ENCODE data around the gene LARGE1. TPM values are rescaled to one million over a fixed set of nuclear protein-coding genes. Genes with fewer than 3 reads are reported as not detected.

LARGE1 gene
- total RNA-seq, 1 experiment from 2014 or later, result 2.5 TPM

GRCh38 chr22:33875316-33875715 is 45.0 kb downstream of the LARGE1 start:
- Histone ChIP-seq H3K4me3 (ENCODE audit: low read depth in 2 of 2, low read length in 2 of 2) (no peak overlapping the region), H3K36me3 (ENCODE audit: control insufficient read depth, insufficient read depth, low read length) (no peaks in the 10 kb centered on the region), H3K9me3 (ENCODE audit: control insufficient read depth, insufficient read depth, low read depth, low read length) (no peaks in the 10 kb centered on the region), H3K27ac (ENCODE audit: low read length) (no peak overlapping the region), H3K4me1 (ENCODE audit: control insufficient read depth, insufficient read depth, low read length) (no peaks in the 10 kb centered on the region), H3K27me3 (ENCODE audit: control insufficient read depth, insufficient read depth, low read length) (no peaks in the 10 kb centered on the region)
- TF ChIP-seq, protein P1, sequence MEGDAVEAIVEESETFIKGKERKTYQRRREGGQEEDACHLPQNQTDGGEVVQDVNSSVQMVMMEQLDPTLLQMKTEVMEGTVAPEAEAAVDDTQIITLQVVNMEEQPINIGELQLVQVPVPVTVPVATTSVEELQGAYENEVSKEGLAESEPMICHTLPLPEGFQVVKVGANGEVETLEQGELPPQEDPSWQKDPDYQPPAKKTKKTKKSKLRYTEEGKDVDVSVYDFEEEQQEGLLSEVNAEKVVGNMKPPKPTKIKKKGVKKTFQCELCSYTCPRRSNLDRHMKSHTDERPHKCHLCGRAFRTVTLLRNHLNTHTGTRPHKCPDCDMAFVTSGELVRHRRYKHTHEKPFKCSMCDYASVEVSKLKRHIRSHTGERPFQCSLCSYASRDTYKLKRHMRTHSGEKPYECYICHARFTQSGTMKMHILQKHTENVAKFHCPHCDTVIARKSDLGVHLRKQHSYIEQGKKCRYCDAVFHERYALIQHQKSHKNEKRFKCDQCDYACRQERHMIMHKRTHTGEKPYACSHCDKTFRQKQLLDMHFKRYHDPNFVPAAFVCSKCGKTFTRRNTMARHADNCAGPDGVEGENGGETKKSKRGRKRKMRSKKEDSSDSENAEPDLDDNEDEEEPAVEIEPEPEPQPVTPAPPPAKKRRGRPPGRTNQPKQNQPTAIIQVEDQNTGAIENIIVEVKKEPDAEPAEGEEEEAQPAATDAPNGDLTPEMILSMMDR (IDR thresholded peaks at IDR 0.05), result no peak
- no peak for TF ChIP-seq POLR2AphosphoS5 (IDR thresholded peaks at IDR 0.05; ENCODE audit: low read depth, low read length)
- TF ChIP-seq TCF7L2 (IDR thresholded peaks at IDR 0.05; ENCODE audit: low read depth, low read length), result no peak
- no peak for TF ChIP-seq SIN3A (IDR thresholded peaks at IDR 0.05; ENCODE audit: borderline replicate concordance, insufficient read depth, low read depth, low read length)
- intact Hi-C loops (cut with micrococcal nuclease; ENCODE audit: unreplicated experiment), result no loop called here
- ATAC-seq, result no peak
- POLR2A ChIA-PET, result no interaction called here
- CTCF ChIA-PET, result no interaction called here
- in situ Hi-C loops (cut with HindIII; ENCODE audit: low pct_unique_long_range_greater_than_20kb, low sequenced_read_pairs), result no loop called here
- no TSS peak for BruUV-seq (replicated peaks)
- no peak for DNase-seq (ENCODE audit: low read depth, low spot score)

GRCh38 chr22:33874206-33874605 is 46.1 kb downstream of the LARGE1 start:
- in situ Hi-C loops (cut with HindIII; ENCODE audit: low pct_unique_long_range_greater_than_20kb, low sequenced_read_pairs) (no loop called here), intact Hi-C loops (cut with micrococcal nuclease; ENCODE audit: unreplicated experiment) (no loop called here)
- no peak overlapping the region for H3K4me3 ChIP-seq (ENCODE audit: low read depth in 2 of 2, low read length in 2 of 2)
- no TSS peak for BruUV-seq (replicated peaks)
- no peak overlapping the region for H3K27ac ChIP-seq (ENCODE audit: low read length)
- ATAC-seq (no peak), DNase-seq (ENCODE audit: low read depth, low spot score) (no peak)
- TF ChIP-seq REST (IDR thresholded peaks at IDR 0.05; ENCODE audit: insufficient read depth in 1 of 2, low read depth in 2 of 2, low read length in 1 of 2), result no peak
- H3K9me3 ChIP-seq (ENCODE audit: control insufficient read depth, insufficient read depth, low read depth, low read length), result no peaks in the 10 kb centered on the region
- no peaks in the 10 kb centered on the region for H3K36me3 ChIP-seq (ENCODE audit: control insufficient read depth, insufficient read depth, low read length)
- POLR2A ChIA-PET, result no interaction called here
- CTCF ChIA-PET, result no interaction called here
- H3K27me3 ChIP-seq (ENCODE audit: control insufficient read depth, insufficient read depth, low read length), result no peaks in the 10 kb centered on the region
- no peaks in the 10 kb centered on the region for H3K4me1 ChIP-seq (ENCODE audit: control insufficient read depth, insufficient read depth, low read length)

DNA sequence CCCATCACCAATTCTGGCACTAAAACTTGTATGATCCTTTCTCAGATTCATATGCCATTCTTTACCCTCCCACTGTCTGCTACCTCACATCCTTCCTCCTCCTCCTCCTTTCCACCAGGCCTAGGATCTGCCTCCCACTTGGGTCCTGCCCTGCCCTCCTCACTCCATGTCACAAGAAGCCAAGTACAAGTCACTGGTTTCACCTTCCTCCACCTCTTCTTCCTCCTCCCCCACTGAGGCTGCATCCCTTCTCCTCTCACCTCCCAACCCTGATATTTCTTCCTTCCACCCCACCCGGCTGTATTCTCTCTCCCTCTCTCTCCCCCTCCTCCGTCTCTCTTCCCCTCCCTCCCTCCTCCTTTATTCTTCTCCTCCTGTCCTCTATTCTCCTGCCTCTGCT is 46.6 kb downstream of the LARGE1 start:
- H3K4me3 ChIP-seq (ENCODE audit: low read depth in 2 of 2, low read length in 2 of 2), result no peak overlapping the region
- H3K36me3 ChIP-seq (ENCODE audit: control insufficient read depth, insufficient read depth, low read length), result no peaks in the 10 kb centered on the region
- POLR2A ChIA-PET, result no interaction called here
- CTCF ChIA-PET, result no interaction called here
- H3K27ac ChIP-seq (ENCODE audit: low read length), result no peak overlapping the region
- in situ Hi-C loops (cut with HindIII; ENCODE audit: low pct_unique_long_range_greater_than_20kb, low sequenced_read_pairs), result no loop called here
- TF ChIP-seq SIN3A (IDR thresholded peaks at IDR 0.05; ENCODE audit: borderline replicate concordance, insufficient read depth, low read depth, low read length) (no peak), REST (IDR thresholded peaks at IDR 0.05; ENCODE audit: insufficient read depth in 1 of 2, low read depth in 2 of 2, low read length in 1 of 2) (no peak), POLR2AphosphoS5 (IDR thresholded peaks at IDR 0.05; ENCODE audit: low read depth, low read length) (no peak), TCF7L2 (IDR thresholded peaks at IDR 0.05; ENCODE audit: low read depth, low read length) (no peak)
- TF ChIP-seq, protein P1 (IDR thresholded peaks at IDR 0.05), result no peak
- no TSS peak for BruUV-seq (replicated peaks)
- H3K27me3 ChIP-seq (ENCODE audit: control insufficient read depth, insufficient read depth, low read length), result no peaks in the 10 kb centered on the region
- intact Hi-C loops (cut with micrococcal nuclease; ENCODE audit: unreplicated experiment), result no loop called here
- H3K9me3 ChIP-seq (ENCODE audit: control insufficient read depth, insufficient read depth, low read depth, low read length), result no peaks in the 10 kb centered on the region
- no peaks in the 10 kb centered on the region for H3K4me1 ChIP-seq (ENCODE audit: control insufficient read depth, insufficient read depth, low read length)
- DNase-seq (ENCODE audit: low read depth, low spot score), result no peak
- ATAC-seq, result no peak

Data from Panc1 (cell line).